Colonic mucosa (tissue), 4 donors: ENCODE results near the gene NTM. TPM values are rescaled to one million over a fixed set of nuclear protein-coding genes. Genes with fewer than 3 reads are reported as not detected.

Experiments
- DNase-seq: peaks from one replicate; pipeline ENCODE4 v3.0.0-alpha.2; 2020
- H3K27ac ChIP-seq: fragments of 200-600 bp; one replicate; pipeline ENCODE4 v1.8.0; 2021
- H3K27me3 ChIP-seq: fragments of 200-600 bp; one replicate; pipeline ENCODE4 v1.8.0; 2021
- H3K36me3 ChIP-seq: fragments of 200-600 bp; one replicate; pipeline ENCODE4 v1.8.0; 2021
- H3K4me1 ChIP-seq: fragments of 200-600 bp; one replicate; pipeline ENCODE4 v1.8.0; 2021; ENCODE audit warnings: mild to moderate bottlenecking
- H3K4me3 ChIP-seq: fragments of 200-600 bp; one replicate; pipeline ENCODE4 v1.8.0; 2021
- H3K9ac ChIP-seq, 2 donors: one replicate each; pipeline ENCODE4 v1.7.0; 2013; ENCODE audit warnings: control low read depth in 2 of 2, low read depth in 2 of 2, low read length in 2 of 2
- H3K9me3 ChIP-seq: fragments of 200-600 bp; one replicate; pipeline ENCODE4 v1.8.0; 2021
- CTCF ChIP-seq: fragments of 200-600 bp; IDR thresholded peaks from one replicate; pipeline ENCODE4 v1.8.0; 2022; ENCODE audit warnings: antibody characterized with exemption, mild to moderate bottlenecking
- intact Hi-C: fragments of 100-400 bp; cut with DNase I; formaldehyde crosslinking; loops from one replicate; pipeline ENCODE4 v1.14.1; 2022
- total RNA-seq, 2 donors: library from RNA; stranded (reverse); fragmentation: NEBNext Ultra II Directional in 1 of 2; extraction: Animal tissue kit (Norgen Biotek cat#: 25700) in 1 of 2; gene quantifications; one replicate each; pipeline ENCODE4 v1.2.1, GENCODE V29; 2021
- donor health status: healthy.
- donor health status: DM: no; HTN: no; CAD: no.
- donor health status: DM: no; HTN: no; CAD: no.

NTM gene
- total RNA-seq, 2 donors from 2014 or later, result 1.6 to 2.8 TPM

GRCh38 chr11:131912134-131912533 is 541.7 kb downstream of the NTM start:
- no peak for DNase-seq
- intact Hi-C loops, result no loop called here
- Histone ChIP-seq H3K9ac (no peak overlapping the region), H3K27me3 (peaks cover 6% of the 10 kb centered on the region), H3K4me1 (no peaks in the 10 kb centered on the region), H3K4me3 (no peak overlapping the region), H3K27ac (no peak overlapping the region), H3K36me3 (no peaks in the 10 kb centered on the region), H3K9me3 (no peaks in the 10 kb centered on the region)
- TF ChIP-seq CTCF, result no peak

GRCh38 chr11:131913267-131913666 is 542.9 kb downstream of the NTM start:
- intact Hi-C loops, result no loop called here
- no peaks in the 10 kb centered on the region for H3K9me3 ChIP-seq
- no peaks in the 10 kb centered on the region for H3K36me3 ChIP-seq
- no peak for TF ChIP-seq CTCF
- peaks cover 6% of the 10 kb centered on the region for H3K27me3 ChIP-seq
- no peak for DNase-seq
- H3K4me3 ChIP-seq, result no peak overlapping the region
- no peak overlapping the region for H3K27ac ChIP-seq
- H3K9ac ChIP-seq, result no peak overlapping the region
- no peaks in the 10 kb centered on the region for H3K4me1 ChIP-seq

- Histone ChIP-seq H3K4me1 (no peaks in the 10 kb centered on the region), H3K9me3 (no peaks in the 10 kb centered on the region), H3K4me3 (no peak overlapping the region), H3K27ac (no peak overlapping the region), H3K9ac (no peak overlapping the region), H3K27me3 (peaks cover 6% of the 10 kb centered on the region), H3K36me3 (no peaks in the 10 kb centered on the region)
- no peak for TF ChIP-seq CTCF
- DNase-seq, result no peak
- intact Hi-C loops, result no loop called here
Observed at GRCh38 chr11:131914361-131914774, 544.0 kb downstream of the NTM start.

GRCh38 chr11:131916638-131917037 is 546.2 kb downstream of the NTM start:
- H3K9me3 ChIP-seq, result no peaks in the 10 kb centered on the region
- no peaks in the 10 kb centered on the region for H3K27me3 ChIP-seq
- no peak overlapping the region for H3K9ac ChIP-seq
- intact Hi-C loops, result no loop called here
- no peak for TF ChIP-seq CTCF
- no peak overlapping the region for H3K27ac ChIP-seq
- H3K4me1 ChIP-seq, result no peaks in the 10 kb centered on the region
- DNase-seq, result no peak
- no peaks in the 10 kb centered on the region for H3K36me3 ChIP-seq
- no peak overlapping the region for H3K4me3 ChIP-seq

- no peaks in the 10 kb centered on the region for H3K4me1 ChIP-seq
- intact Hi-C loops, result no loop called here
- H3K9ac ChIP-seq, result no peak overlapping the region
- DNase-seq, result no peak
- H3K36me3 ChIP-seq, result no peaks in the 10 kb centered on the region
- TF ChIP-seq CTCF, result no peak
- H3K27ac ChIP-seq, result no peak overlapping the region
- no peaks in the 10 kb centered on the region for H3K27me3 ChIP-seq
- H3K9me3 ChIP-seq, result no peaks in the 10 kb centered on the region
- H3K4me3 ChIP-seq, result no peak overlapping the region
Observed at GRCh38 chr11:131917634-131918384, 547.4 kb downstream of the NTM start.
